K562 (cell line): ENCODE measurements around the gene HSD17B1. TPM values are rescaled to one million over a fixed set of nuclear protein-coding genes. Genes with fewer than 3 reads are reported as not detected.

Experiments used
- ATAC-seq: fragments of 200-7000 bp; cut with Tn5 transposase; 3 replicates; pipeline ENCODE4 v1.9.1; 2020; ENCODE audit warnings: moderate library complexity
- BruUV-seq: library from RNA; stranded (reverse); fragments of 400-500 nt; replicated peaks from 2 replicates; lab custom pipeline; 2021; lab: Mats Ljungman, UMichigan
- CTCF ChIA-PET: fragments of 300-600 bp; formaldehyde crosslinking; extraction: SDS; loops from one replicate; lab custom pipeline; 2021; ENCODE audit warnings: low intra/inter-chr PET ratio; lab: Yijun Ruan, JAX
- POLR2A ChIA-PET: fragments of 300-600, 350-650 bp; sonication (Branson Sonifier 250); formaldehyde crosslinking; extraction: SDS; loops from one replicate; lab custom pipeline; 2021; ENCODE audit warnings: antibody characterized with exemption, inconsistent platforms; lab: Yijun Ruan, JAX
- DNase-seq, 4 experiments: peaks; one replicate each; pipeline versions ENCODE4 v3.0.0 to v3.0.0-alpha.2; 2011 to 2018; ENCODE audit warnings: low spot score in 3 of 4, mixed read lengths in 3 of 4; ENCODE audit errors: extremely low read depth in 1 of 4
- FAIRE-seq: peaks from 2 replicates; lab custom pipeline; 2011; peaks lifted over from hg19 to GRCh38; lab: Jason Lieb, UNC
- H2AFZ ChIP-seq: 2 replicates; pipeline ENCODE4 v1.6.0; 2011; ENCODE audit warnings: low read depth, low read length, control low read depth, inconsistent platforms
- H3K27ac ChIP-seq: fragments of 200-600 bp; 3 replicates; pipeline ENCODE4 v1.8.0; 2011; ENCODE audit warnings: low read depth, mild to moderate bottlenecking, control low read depth, inconsistent platforms, low read length, moderate library complexity, mixed read lengths; ENCODE audit errors: extremely low read depth
- H3K27me3 ChIP-seq, 2 experiments: fragments of 300-600 bp in 1 of 2; 2 replicates in 1 of 2; 3 replicates in 1 of 2; pipeline versions ENCODE4 v1.6.0 to v1.8.0; 2011; ENCODE audit warnings: inconsistent platforms in 2 of 2, low read length in 2 of 2, mild to moderate bottlenecking in 1 of 2, mixed read lengths in 1 of 2, moderate library complexity in 1 of 2; ENCODE audit not compliant: control insufficient read depth in 2 of 2, insufficient read depth in 2 of 2
- H3K36me3 ChIP-seq: fragments of 300-600 bp; 3 replicates; pipeline ENCODE4 v1.8.0; 2011; ENCODE audit warnings: mild to moderate bottlenecking, low read length, inconsistent platforms; ENCODE audit not compliant: control insufficient read depth, insufficient read depth
- H3K4me1 ChIP-seq, 2 experiments: fragments of 200-600 bp in 1 of 2; replicated peaks in 1 of 2; 2 replicates in 1 of 2; 3 replicates in 1 of 2; pipeline versions ENCODE4 v1.5.1 to v1.8.0; 2011; ENCODE audit warnings: inconsistent platforms in 2 of 2, low read length in 2 of 2, mild to moderate bottlenecking in 1 of 2, mixed read lengths in 1 of 2, moderate library complexity in 1 of 2; ENCODE audit not compliant: control insufficient read depth in 2 of 2, insufficient read depth in 2 of 2
- H3K4me2 ChIP-seq: 2 replicates; pipeline ENCODE4 v1.6.1; 2011; ENCODE audit warnings: low read length, control low read depth, inconsistent platforms, mixed read lengths; ENCODE audit not compliant: insufficient read depth
- H3K4me3 ChIP-seq: fragments of 200-600 bp; sonication (generic), shearing (Covaris generic); 2 replicates; pipeline ENCODE4 v1.5.1; 2016; ENCODE audit warnings: control low read depth, inconsistent platforms
- H3K79me2 ChIP-seq: fragments of 200-600 bp; 3 replicates; pipeline ENCODE4 v1.8.0; 2011; ENCODE audit warnings: low read length, inconsistent platforms; ENCODE audit not compliant: control insufficient read depth, insufficient read depth
- H3K9ac ChIP-seq, 2 experiments: 2 replicates each; pipeline versions ENCODE4 v1.6.0 to v1.6.1; 2011; ENCODE audit warnings: low read depth in 2 of 2, low read length in 2 of 2, control low read depth in 1 of 2, inconsistent platforms in 1 of 2, mild to moderate bottlenecking in 1 of 2, mixed read lengths in 1 of 2; ENCODE audit not compliant: insufficient read depth in 1 of 2
- H3K9me1 ChIP-seq: one replicate; pipeline ENCODE4 v1.6.0; 2011; ENCODE audit warnings: inconsistent platforms, mild to moderate bottlenecking, low read length, moderate library complexity; ENCODE audit not compliant: control insufficient read depth, insufficient read depth
- H3K9me3 ChIP-seq: replicated peaks from 2 replicates; pipeline ENCODE4 v1.5.1; 2011; ENCODE audit warnings: low read depth, low read length, inconsistent platforms; ENCODE audit not compliant: control insufficient read depth, insufficient read depth
- H4K20me1 ChIP-seq: replicated peaks from 2 replicates; pipeline ENCODE4 v1.6.1; 2011; ENCODE audit warnings: low read length, inconsistent platforms, mixed read lengths; ENCODE audit not compliant: control insufficient read depth, insufficient read depth
- CEBPG ChIP-seq, 3 experiments: fragments of 200-800 bp in 1 of 3; sonication (Bioruptor generic) in 1 of 3; sonication (generic) in 1 of 3; formaldehyde crosslinking in 1 of 3; IDR thresholded peaks in 2 of 3; conservative IDR thresholded peaks in 1 of 3; 2 replicates each; pipeline versions ENCODE4 v1.6.1 to v1.8.0; 2016 to 2022; ENCODE audit warnings: missing compliant biosample characterization in 2 of 3, missing genetic modification characterization in 2 of 3, mild to moderate bottlenecking in 1 of 3, missing genetic modification reagents in 1 of 3
- CLOCK ChIP-seq: fragments of 250-450 bp; sonication (Bioruptor Pico); IDR thresholded peaks from 2 replicates; pipeline ENCODE4 v1.4.0; 2020; ENCODE audit warnings: mild to moderate bottlenecking, moderate library complexity, borderline replicate concordance
- CREB1 ChIP-seq, 2 experiments: sonication (generic) in 1 of 2; formaldehyde crosslinking in 1 of 2; IDR thresholded peaks; 2 replicates each; pipeline versions ENCODE4 v1.6.1 to v1.8.0; 2012 to 2022; ENCODE audit warnings: inconsistent platforms in 1 of 2, mild to moderate bottlenecking in 1 of 2, missing genetic modification reagents in 1 of 2, moderate library complexity in 1 of 2
- DMBX1 ChIP-seq: fragments of 250-450 bp; sonication (Bioruptor Pico); IDR thresholded peaks from 2 replicates; pipeline ENCODE4 v1.8.0; 2022; ENCODE audit warnings: inconsistent platforms, mild to moderate bottlenecking, moderate library complexity, borderline replicate concordance
- FOXJ2 ChIP-seq: fragments of 200-800 bp; sonication (Bioruptor generic); IDR thresholded peaks from 2 replicates; pipeline ENCODE4 v1.6.1; 2016; ENCODE audit warnings: missing genetic modification characterization, missing compliant biosample characterization
- FOXM1 ChIP-seq, 2 experiments: fragments of 450-650 bp in 1 of 2; sonication (generic) in 1 of 2; formaldehyde crosslinking in 1 of 2; IDR thresholded peaks; 2 replicates each; pipeline versions ENCODE4 v1.6.1 to v1.9.0; 2017 to 2022; ENCODE audit warnings: low read depth in 2 of 2, mild to moderate bottlenecking in 2 of 2, missing genetic modification reagents in 1 of 2, moderate library complexity in 1 of 2
- GMEB1 ChIP-seq: fragments of 250-450 bp; sonication (Bioruptor Pico); IDR thresholded peaks from 2 replicates; pipeline ENCODE4 v1.4.0; 2020; ENCODE audit warnings: mild to moderate bottlenecking
- NCOA2 ChIP-seq, 2 experiments: fragments of 450-650 bp; IDR thresholded peaks; 2 replicates each; pipeline ENCODE4 v1.6.1; 2018; ENCODE audit warnings: mild to moderate bottlenecking in 2 of 2, moderate library complexity in 1 of 2; ENCODE audit not compliant: partially characterized antibody in 2 of 2
- POLR2A ChIP-seq: fragments of 450-650 bp; conservative IDR thresholded peaks from 2 replicates; pipeline ENCODE4 v1.6.1; 2016
- POLR2AphosphoS5 ChIP-seq: IDR thresholded peaks from 2 replicates; pipeline ENCODE4 v1.6.1; 2011; ENCODE audit warnings: mild to moderate bottlenecking, low read depth, low read length, moderate library complexity; ENCODE audit not compliant: control insufficient read depth, insufficient read depth
- POLR3A ChIP-seq: IDR thresholded peaks from 2 replicates; pipeline ENCODE4 v1.6.1; 2011; ENCODE audit warnings: borderline replicate concordance, mild to moderate bottlenecking, moderate library complexity; ENCODE audit not compliant: insufficient read length, insufficient read depth; ENCODE audit errors: extremely low read depth
- SMARCE1 ChIP-seq: fragments of 450-650 bp; IDR thresholded peaks from 2 replicates; pipeline ENCODE4 v1.7.1; 2016; ENCODE audit warnings: mild to moderate bottlenecking
- SUPT5H ChIP-seq: fragments of 450-650 bp; IDR thresholded peaks from 2 replicates; pipeline ENCODE4 v1.6.1; 2016
- TFAP4 ChIP-seq: sonication (generic); formaldehyde crosslinking; IDR thresholded peaks from 2 replicates; pipeline ENCODE4 v1.8.0; 2022; ENCODE audit warnings: missing genetic modification reagents, mild to moderate bottlenecking, moderate library complexity, borderline replicate concordance
- ZFP1 ChIP-seq: fragments of 450-650 bp; formaldehyde crosslinking; IDR thresholded peaks from 2 replicates; pipeline ENCODE4 v1.4.0; 2020; ENCODE audit warnings: mild to moderate bottlenecking, mixed read lengths
- ZNF175 ChIP-seq: fragments of 200-800 bp; sonication (Bioruptor generic); IDR thresholded peaks from 2 replicates; pipeline ENCODE4 v1.6.1; 2016; ENCODE audit warnings: low read depth, mild to moderate bottlenecking, missing genetic modification characterization, missing compliant biosample characterization
- WGBS: fragments of 100-300 bp; shearing (Covaris generic); methylation state at CpG from one replicate; pipeline ENCODE4 v1.1.6; 2016; ENCODE audit warnings: low coverage, mixed read lengths; ENCODE audit not compliant: insufficient coverage; ENCODE audit errors: missing lambda C conversion rate; 5-methylcytosine and 5-hydroxymethylcytosine counted together
- in situ Hi-C: fragments of 300-500 bp; cut with MboI; formaldehyde crosslinking; loops from 4 replicates; pipeline ENCODE4 v1.15.0; 2018; ENCODE audit warnings: inconsistent platforms, mixed read lengths
- intact Hi-C: fragments of 100-400 bp; cut with micrococcal nuclease; formaldehyde crosslinking; loops from 2 replicates; pipeline ENCODE4 v1.14.2; 2022
- polyA plus RNA-seq, 8 experiments: library from polyadenylated mRNA; depleted of rRNA in 4 of 8; stranded (reverse) in 5 of 8; unstranded in 3 of 8; fragments of >200 nt; fragmentation: Nextera tagmentation in 2 of 8; fragmentation: Illumina TruSeq in 1 of 8; extraction: Ambion mirVana in 2 of 8; extraction: Trizol in 1 of 8; gene quantifications; 2 replicates each; pipeline versions ENCODE4 v1.2.1 to v1.2.3, GENCODE V29; 2011 to 2014; ENCODE audit warnings: inconsistent platforms in 1 of 8, missing spikeins in 1 of 8
- total RNA-seq, 7 experiments: library from RNA; depleted of rRNA in 6 of 7; stranded (reverse); fragments of >200 nt in 6 of 7; fragmentation: Illumina TruSeq in 2 of 7; extraction: Trizol in 2 of 7; gene quantifications; 2 replicates each; pipeline versions ENCODE4 v1.2.1 to v1.2.3, GENCODE V29; 2011 to 2021; ENCODE audit warnings: low replicate concordance in 1 of 7

Gene HSD17B1
- total and polyA plus RNA-seq, 9 of the 15 experiments (the other 6 are each of a cell fraction or from before 2014, with no cell fraction given): 0.55 to 21.1 (median 3.6) TPM

GRCh38 chr17:42573095-42573494, 20.4 kb downstream of the HSD17B1 start:
- intact Hi-C loops (no loop called here), in situ Hi-C loops (no loop called here)
- Histone ChIP-seq H3K4me1 (peaks cover 28 to 39% of the 10 kb centered on the region in 2 experiments; a peak in 4 of 5 replicates), H3K9me3 (no peaks in the 10 kb centered on the region), H3K79me2 (peaks cover 84% of the 10 kb centered on the region), H3K27me3 (no peaks in the 10 kb centered on the region), H4K20me1 (no peaks in the 10 kb centered on the region; the same call in 1 of the 2 replicates), H3K36me3 (peaks cover 83% of the 10 kb centered on the region), H3K27ac (peak overlapping the region; percentile 55; the same call in 2 of the 3 replicates), H3K9me1 (no peaks in the 10 kb centered on the region), H3K4me2 (no peak overlapping the region), H3K9ac (peak overlapping the region; percentile 18 to 35; a peak in 2 of 4 replicates), H2AFZ (no peak overlapping the region), H3K4me3 (no peak overlapping the region)
- 75% methylated on average over 4 of the region's 4 CpGs for WGBS
- BruUV-seq: no TSS peak
- CTCF ChIA-PET: no interaction called here
- ATAC-seq (no peak), FAIRE-seq (no peak), DNase-seq (no peak)
- POLR2A ChIA-PET: interaction anchor here (0.6 to 1.6 kb wide), 3 partner anchors 9 to 254 kb away, joined by 3 to 7 read pairs (median 3); no protein-coding TSS in a partner anchor
- 0 out of 2 replicates have a peak, but pooled peaks have one; percentile 45 for TF ChIP-seq DMBX1 (CRISPR knock-in tag)
- no peak for TF ChIP-seq NCOA2 (IDR thresholded peaks at IDR 0.05; ENCODE audit: partially characterized antibody in 2 of 2)
- TF ChIP-seq ZFP1 (CRISPR knock-in tag): no peak
- TF ChIP-seq CLOCK (CRISPR knock-in tag): no peak
- no peak for TF ChIP-seq FOXM1 (IDR thresholded peaks at IDR 0.05; ENCODE audit: low read depth)
- TF ChIP-seq FOXM1 (CRISPR knock-in tag; IDR thresholded peaks at IDR 0.05; ENCODE audit: low read depth): no peak
- no peak for TF ChIP-seq POLR2AphosphoS5
- TF ChIP-seq SUPT5H: peak; percentile 36; the same call in 1 of the 2 replicates
- no peak for TF ChIP-seq GMEB1 (CRISPR knock-in tag)
- TF ChIP-seq TFAP4 (CRISPR knock-in tag): no peak
- 0 out of 2 replicates have a peak, but pooled peaks have one; percentile 41 for TF ChIP-seq POLR2A
- TF ChIP-seq ZNF175 (CRISPR knock-in tag): no peak
- no peak for TF ChIP-seq SMARCE1
- TF ChIP-seq CREB1 (IDR thresholded peaks at IDR 0.05): no peak
- no peak for TF ChIP-seq CREB1 (CRISPR knock-in tag; IDR thresholded peaks at IDR 0.05)
- no peak for TF ChIP-seq FOXJ2
- no peak for TF ChIP-seq CEBPG (CRISPR knock-in tag; IDR thresholded peaks at IDR 0.05)
- 0 out of 4 replicates have a peak, but pooled peaks have one; percentile 19 to 51 for TF ChIP-seq CEBPG (tag; conservative IDR thresholded peaks at IDR 0.05 in 1 of 2, IDR thresholded peaks at IDR 0.05 in 1 of 2)
- TF ChIP-seq POLR3A: no peak
